HepG2 (cell line): Measurements from ENCODE around the gene ZNF419. TPM values are rescaled to one million over a fixed set of nuclear protein-coding genes. Genes with fewer than 3 reads are reported as not detected.

Experiments used
- ATAC-seq: fragments of 200-7000 bp; cut with Tn5 transposase; 3 replicates; pipeline ENCODE4 v1.9.1; 2020; ENCODE audit warnings: mild to moderate bottlenecking, moderate library complexity
- BruUV-seq: library from RNA; stranded (reverse); fragments of 400-500 nt; replicated peaks from 2 replicates; lab custom pipeline; 2021; lab: Mats Ljungman, UMichigan
- CTCF ChIA-PET: fragments of 300-600 bp; formaldehyde crosslinking; extraction: SDS; loops from one replicate; lab custom pipeline; 2021; ENCODE audit warnings: low total read pairs, inconsistent platforms, low intra/inter-chr PET ratio; lab: Yijun Ruan, JAX
- POLR2A ChIA-PET: fragments of 350-600 bp; sonication (Branson Sonifier 250); formaldehyde crosslinking; loops from one replicate; lab custom pipeline; 2020; ENCODE audit warnings: antibody characterized with exemption, inconsistent platforms; lab: Yijun Ruan, JAX
- DNase-seq: peaks from one replicate; pipeline ENCODE4 v3.0.0-alpha.2; 2015; ENCODE audit warnings: low spot score
- FAIRE-seq: peaks from 3 replicates; lab custom pipeline; 2011; peaks lifted over from hg19 to GRCh38; lab: Jason Lieb, UNC
- H2AFZ ChIP-seq: one replicate; pipeline ENCODE4 v1.6.1; 2011; ENCODE audit warnings: low read length, inconsistent platforms
- H3K27ac ChIP-seq: fragments of 300-600 bp; 3 replicates; pipeline ENCODE4 v1.8.0; 2011; ENCODE audit warnings: mixed run types, mild to moderate bottlenecking, mixed read lengths, low read length, inconsistent platforms; ENCODE audit not compliant: insufficient read depth; ENCODE audit errors: extremely low read length
- H3K27me3 ChIP-seq, 2 experiments: fragments of 200-600 bp in 1 of 2; 2 replicates in 1 of 2; 3 replicates in 1 of 2; pipeline versions ENCODE4 v1.6.0 to v1.8.0; 2011; ENCODE audit warnings: low read length in 2 of 2, mild to moderate bottlenecking in 2 of 2, moderate library complexity in 2 of 2, inconsistent platforms in 1 of 2; ENCODE audit not compliant: insufficient read depth in 2 of 2, control insufficient read depth in 1 of 2
- H3K36me3 ChIP-seq, 2 experiments: fragments of 200-600 bp in 1 of 2; replicated peaks in 1 of 2; 2 replicates in 1 of 2; 3 replicates in 1 of 2; pipeline versions ENCODE4 v1.5.1 to v1.8.0; 2011; ENCODE audit warnings: low read length in 2 of 2, inconsistent platforms in 1 of 2; ENCODE audit not compliant: insufficient read depth in 2 of 2, control insufficient read depth in 1 of 2
- H3K4me1 ChIP-seq: 2 replicates; pipeline ENCODE4 v1.5.1; 2012; ENCODE audit warnings: low read length, inconsistent platforms; ENCODE audit not compliant: insufficient read depth
- H3K4me2 ChIP-seq: 2 replicates; pipeline ENCODE4 v1.6.0; 2011; ENCODE audit warnings: low read depth, low read length, inconsistent platforms
- H3K4me3 ChIP-seq, 3 experiments: fragments of 200-600 bp in 1 of 3; sonication (generic), shearing (Covaris generic) in 1 of 3; replicated peaks in 1 of 3; 2 replicates each; pipeline ENCODE4 v1.5.1; 2011 to 2016; ENCODE audit warnings: low read length in 3 of 3, inconsistent platforms in 2 of 3, low read depth in 2 of 3, mild to moderate bottlenecking in 2 of 3, control low read depth in 1 of 3, mixed read lengths in 1 of 3; ENCODE audit not compliant: insufficient read depth in 1 of 3
- H3K79me2 ChIP-seq: one replicate; pipeline ENCODE4 v1.6.1; 2011; ENCODE audit warnings: low read length, inconsistent platforms; ENCODE audit not compliant: insufficient read depth
- H3K9ac ChIP-seq: 2 replicates; pipeline ENCODE4 v1.6.0; 2011; ENCODE audit warnings: mild to moderate bottlenecking, low read depth, low read length, inconsistent platforms; ENCODE audit not compliant: insufficient read depth
- H3K9me3 ChIP-seq: 2 replicates; pipeline ENCODE4 v1.5.1; 2012; ENCODE audit warnings: mild to moderate bottlenecking, low read length
- H4K20me1 ChIP-seq: 2 replicates; pipeline ENCODE4 v1.6.0; 2011; ENCODE audit warnings: inconsistent platforms, mild to moderate bottlenecking, low read length, moderate library complexity; ENCODE audit not compliant: insufficient read depth
- AGO1 ChIP-seq: fragments of 200-400 bp; formaldehyde crosslinking; IDR thresholded peaks from 2 replicates; pipeline ENCODE4 v1.6.1; 2017; ENCODE audit warnings: mild to moderate bottlenecking, low read depth, low read length, moderate library complexity; ENCODE audit not compliant: poor library complexity, severe bottlenecking
- CEBPB ChIP-seq: IDR thresholded peaks from 2 replicates; pipeline ENCODE4 v1.6.1; 2011; ENCODE audit warnings: low read depth, low read length, improper control_type of control experiment, borderline replicate concordance
- CERS6 ChIP-seq: sonication (generic); formaldehyde crosslinking; IDR thresholded peaks from 2 replicates; pipeline ENCODE4 v1.5.0; 2020; ENCODE audit warnings: missing genetic modification reagents
- RAD51 ChIP-seq: fragments of 450-650 bp; IDR thresholded peaks from 2 replicates; pipeline ENCODE4 v1.6.1; 2016; ENCODE audit warnings: borderline replicate concordance
- REPIN1 ChIP-seq: sonication (generic); formaldehyde crosslinking; IDR thresholded peaks from 2 replicates; pipeline ENCODE4 v1.8.0; 2022; ENCODE audit warnings: missing genetic modification reagents, low read depth, mild to moderate bottlenecking, borderline replicate concordance
- SOX6 ChIP-seq, 2 experiments: fragments of 450-650 bp in 1 of 2; sonication (generic) in 1 of 2; formaldehyde crosslinking in 1 of 2; IDR thresholded peaks; 2 replicates each; pipeline versions ENCODE4 v1.4.0 to v1.6.1; 2017 to 2020; ENCODE audit warnings: antibody characterized with exemption in 1 of 2, mild to moderate bottlenecking in 1 of 2, missing genetic modification reagents in 1 of 2
- ZNF644 ChIP-seq: IDR thresholded peaks from 2 replicates; pipeline ENCODE4 v1.6.1; 2016; ENCODE audit warnings: low read depth
- WGBS: methylation state at CpG from one replicate; pipeline ENCODE4 v1.1.6; 2017; ENCODE audit warnings: low lambda C conversion rate; 5-methylcytosine and 5-hydroxymethylcytosine counted together
- in situ Hi-C: cut with HindIII; loops from 2 replicates; pipeline ENCODE4 v1.10.0; 2017; ENCODE audit warnings: low pct_unique_long_range_greater_than_20kb; ENCODE audit not compliant: extremely low pct_ligation_motif_present
- intact Hi-C: fragments of 100-400 bp; cut with micrococcal nuclease; formaldehyde crosslinking; loops from one replicate; pipeline ENCODE4 v1.10.0; 2022; ENCODE audit not compliant: unreplicated experiment
- polyA plus RNA-seq, 8 experiments: library from polyadenylated mRNA; depleted of rRNA in 3 of 8; stranded (reverse) in 7 of 8; unstranded in 1 of 8; fragments of >200 nt; fragmentation: Illumina TruSeq in 4 of 8; extraction: Trizol in 4 of 8; gene quantifications; 2 replicates each; pipeline versions ENCODE4 v1.2.1 to v1.2.3, GENCODE V29; 2011 to 2016; ENCODE audit warnings: low read depth in 4 of 8, missing spikeins in 1 of 8, mixed read lengths in 1 of 8; ENCODE audit not compliant: insufficient read depth in 1 of 8
- total RNA-seq, 5 experiments: library from RNA; depleted of rRNA; stranded (reverse); fragments of >200 nt; fragmentation: Illumina TruSeq; extraction: Trizol; gene quantifications; 2 replicates each; pipeline ENCODE4 v1.2.3, GENCODE V29; 2016; ENCODE audit warnings: low read depth in 1 of 5
- TF ChIP-seq, protein P1 (sequence below), 2 experiments: fragments of 450-650 bp in 1 of 2; sonication (generic) in 1 of 2; formaldehyde crosslinking; IDR thresholded peaks; 2 replicates each; pipeline versions ENCODE4 v1.5.0 to v1.8.0; 2020 to 2022; ENCODE audit warnings: mild to moderate bottlenecking in 1 of 2, missing genetic modification reagents in 1 of 2
- TF ChIP-seq, protein P2 (sequence below): sonication (generic); formaldehyde crosslinking; IDR thresholded peaks from 2 replicates; pipeline ENCODE4 v1.9.0; 2022; ENCODE audit warnings: missing genetic modification reagents, mild to moderate bottlenecking, borderline replicate concordance
- TF ChIP-seq, protein P3 (sequence below): sonication (generic); formaldehyde crosslinking; conservative IDR thresholded peaks from 2 replicates; pipeline ENCODE4 v1.4.0; 2020; ENCODE audit warnings: mild to moderate bottlenecking, missing genetic modification reagents, moderate library complexity
- TF ChIP-seq, protein P4 (sequence below): sonication (generic); formaldehyde crosslinking; IDR thresholded peaks from 2 replicates; pipeline ENCODE4 v1.5.0; 2020; ENCODE audit warnings: mild to moderate bottlenecking, missing genetic modification reagents, borderline replicate concordance
- TF ChIP-seq, protein P5 (sequence below): sonication (generic); formaldehyde crosslinking; IDR thresholded peaks from 2 replicates; pipeline ENCODE4 v1.8.0; 2022; ENCODE audit warnings: missing genetic modification reagents, mild to moderate bottlenecking, borderline replicate concordance

ZNF419 gene
- total and polyA plus RNA-seq, 2 of the 13 experiments (the other 11 are each of a cell fraction or from before 2014, with no cell fraction given): 8.5 to 8.8 TPM

DNA sequence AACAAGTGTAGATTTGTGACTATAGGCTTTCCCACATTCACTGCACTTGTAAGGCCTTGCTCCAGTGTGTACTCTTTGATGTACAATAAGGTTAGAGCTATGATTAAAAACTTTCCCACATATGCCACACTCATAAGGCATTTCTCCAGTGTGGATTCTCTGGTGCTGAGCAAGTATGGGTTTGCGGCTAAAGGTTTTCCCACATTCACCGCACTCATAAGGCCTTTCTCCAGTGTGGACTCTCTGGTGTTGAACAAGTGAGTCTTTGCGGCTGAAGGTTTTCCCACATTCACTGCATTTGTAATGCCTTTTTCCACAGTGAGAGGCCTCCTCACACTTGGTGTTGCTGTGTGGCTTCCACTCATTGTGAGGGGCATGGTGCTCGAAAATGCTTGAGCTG lies 13.9 kb upstream of the ZNF419 start:
- H3K27me3 ChIP-seq: no peaks in the 10 kb centered on the region; a peak in 1 of 5 replicates
- in situ Hi-C loops: no loop called here
- CTCF ChIA-PET: no interaction called here
- intact Hi-C loops: no loop called here
- no peak overlapping the region for H3K4me3 ChIP-seq
- no peak overlapping the region for H3K9ac ChIP-seq
- 100% methylated on average over 4 of the region's 4 CpGs for WGBS
- no peak overlapping the region for H3K27ac ChIP-seq
- peaks cover 32% of the 10 kb centered on the region for H3K4me1 ChIP-seq
- H3K79me2 ChIP-seq: peaks cover 26% of the 10 kb centered on the region
- no TSS peak for BruUV-seq
- no peaks in the 10 kb centered on the region for H4K20me1 ChIP-seq
- H3K36me3 ChIP-seq: peaks cover 6 to 29% of the 10 kb centered on the region in 2 experiments
- no peak for ATAC-seq
- no peak for DNase-seq
- no peak overlapping the region for H3K4me2 ChIP-seq
- POLR2A ChIA-PET: no interaction called here
- no peak for FAIRE-seq
- no peak overlapping the region for H2AFZ ChIP-seq
- no peaks in the 10 kb centered on the region for H3K9me3 ChIP-seq
- TF ChIP-seq RAD51: no peak
- TF ChIP-seq, protein P1, sequence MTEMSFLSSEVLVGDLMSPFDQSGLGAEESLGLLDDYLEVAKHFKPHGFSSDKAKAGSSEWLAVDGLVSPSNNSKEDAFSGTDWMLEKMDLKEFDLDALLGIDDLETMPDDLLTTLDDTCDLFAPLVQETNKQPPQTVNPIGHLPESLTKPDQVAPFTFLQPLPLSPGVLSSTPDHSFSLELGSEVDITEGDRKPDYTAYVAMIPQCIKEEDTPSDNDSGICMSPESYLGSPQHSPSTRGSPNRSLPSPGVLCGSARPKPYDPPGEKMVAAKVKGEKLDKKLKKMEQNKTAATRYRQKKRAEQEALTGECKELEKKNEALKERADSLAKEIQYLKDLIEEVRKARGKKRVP (CRISPR knock-in tag; IDR thresholded peaks at IDR 0.05): no peak
- TF ChIP-seq, protein P2, sequence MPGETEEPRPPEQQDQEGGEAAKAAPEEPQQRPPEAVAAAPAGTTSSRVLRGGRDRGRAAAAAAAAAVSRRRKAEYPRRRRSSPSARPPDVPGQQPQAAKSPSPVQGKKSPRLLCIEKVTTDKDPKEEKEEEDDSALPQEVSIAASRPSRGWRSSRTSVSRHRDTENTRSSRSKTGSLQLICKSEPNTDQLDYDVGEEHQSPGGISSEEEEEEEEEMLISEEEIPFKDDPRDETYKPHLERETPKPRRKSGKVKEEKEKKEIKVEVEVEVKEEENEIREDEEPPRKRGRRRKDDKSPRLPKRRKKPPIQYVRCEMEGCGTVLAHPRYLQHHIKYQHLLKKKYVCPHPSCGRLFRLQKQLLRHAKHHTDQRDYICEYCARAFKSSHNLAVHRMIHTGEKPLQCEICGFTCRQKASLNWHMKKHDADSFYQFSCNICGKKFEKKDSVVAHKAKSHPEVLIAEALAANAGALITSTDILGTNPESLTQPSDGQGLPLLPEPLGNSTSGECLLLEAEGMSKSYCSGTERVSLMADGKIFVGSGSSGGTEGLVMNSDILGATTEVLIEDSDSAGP: no peak
- TF ChIP-seq CERS6 (CRISPR knock-in tag): no peak
- TF ChIP-seq REPIN1 (CRISPR knock-in tag): no peak
- TF ChIP-seq, protein P3, sequence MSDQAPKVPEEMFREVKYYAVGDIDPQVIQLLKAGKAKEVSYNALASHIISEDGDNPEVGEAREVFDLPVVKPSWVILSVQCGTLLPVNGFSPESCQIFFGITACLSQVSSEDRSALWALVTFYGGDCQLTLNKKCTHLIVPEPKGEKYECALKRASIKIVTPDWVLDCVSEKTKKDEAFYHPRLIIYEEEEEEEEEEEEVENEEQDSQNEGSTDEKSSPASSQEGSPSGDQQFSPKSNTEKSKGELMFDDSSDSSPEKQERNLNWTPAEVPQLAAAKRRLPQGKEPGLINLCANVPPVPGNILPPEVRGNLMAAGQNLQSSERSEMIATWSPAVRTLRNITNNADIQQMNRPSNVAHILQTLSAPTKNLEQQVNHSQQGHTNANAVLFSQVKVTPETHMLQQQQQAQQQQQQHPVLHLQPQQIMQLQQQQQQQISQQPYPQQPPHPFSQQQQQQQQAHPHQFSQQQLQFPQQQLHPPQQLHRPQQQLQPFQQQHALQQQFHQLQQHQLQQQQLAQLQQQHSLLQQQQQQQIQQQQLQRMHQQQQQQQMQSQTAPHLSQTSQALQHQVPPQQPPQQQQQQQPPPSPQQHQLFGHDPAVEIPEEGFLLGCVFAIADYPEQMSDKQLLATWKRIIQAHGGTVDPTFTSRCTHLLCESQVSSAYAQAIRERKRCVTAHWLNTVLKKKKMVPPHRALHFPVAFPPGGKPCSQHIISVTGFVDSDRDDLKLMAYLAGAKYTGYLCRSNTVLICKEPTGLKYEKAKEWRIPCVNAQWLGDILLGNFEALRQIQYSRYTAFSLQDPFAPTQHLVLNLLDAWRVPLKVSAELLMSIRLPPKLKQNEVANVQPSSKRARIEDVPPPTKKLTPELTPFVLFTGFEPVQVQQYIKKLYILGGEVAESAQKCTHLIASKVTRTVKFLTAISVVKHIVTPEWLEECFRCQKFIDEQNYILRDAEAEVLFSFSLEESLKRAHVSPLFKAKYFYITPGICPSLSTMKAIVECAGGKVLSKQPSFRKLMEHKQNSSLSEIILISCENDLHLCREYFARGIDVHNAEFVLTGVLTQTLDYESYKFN: no peak
- TF ChIP-seq, protein P4, sequence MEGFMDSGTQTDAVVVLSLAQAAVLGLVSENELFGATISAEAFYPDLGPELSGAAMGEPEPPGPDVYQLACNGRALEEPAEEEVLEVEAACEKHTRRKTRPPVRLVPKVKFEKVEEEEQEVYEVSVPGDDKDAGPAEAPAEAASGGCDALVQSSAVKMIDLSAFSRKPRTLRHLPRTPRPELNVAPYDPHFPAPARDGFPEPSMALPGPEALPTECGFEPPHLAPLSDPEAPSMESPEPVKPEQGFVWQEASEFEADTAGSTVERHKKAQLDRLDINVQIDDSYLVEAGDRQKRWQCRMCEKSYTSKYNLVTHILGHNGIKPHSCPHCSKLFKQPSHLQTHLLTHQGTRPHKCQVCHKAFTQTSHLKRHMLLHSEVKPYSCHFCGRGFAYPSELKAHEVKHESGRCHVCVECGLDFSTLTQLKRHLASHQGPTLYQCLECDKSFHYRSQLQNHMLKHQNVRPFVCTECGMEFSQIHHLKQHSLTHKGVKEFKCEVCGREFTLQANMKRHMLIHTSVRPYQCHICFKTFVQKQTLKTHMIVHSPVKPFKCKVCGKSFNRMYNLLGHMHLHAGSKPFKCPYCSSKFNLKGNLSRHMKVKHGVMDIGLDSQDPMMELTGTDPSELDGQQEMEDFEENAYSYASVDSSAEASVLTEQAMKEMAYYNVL (CRISPR knock-in tag): no peak
- no peak for TF ChIP-seq SOX6 (IDR thresholded peaks at IDR 0.05)
- no peak for TF ChIP-seq SOX6 (CRISPR knock-in tag; IDR thresholded peaks at IDR 0.05)
- TF ChIP-seq, protein P5, sequence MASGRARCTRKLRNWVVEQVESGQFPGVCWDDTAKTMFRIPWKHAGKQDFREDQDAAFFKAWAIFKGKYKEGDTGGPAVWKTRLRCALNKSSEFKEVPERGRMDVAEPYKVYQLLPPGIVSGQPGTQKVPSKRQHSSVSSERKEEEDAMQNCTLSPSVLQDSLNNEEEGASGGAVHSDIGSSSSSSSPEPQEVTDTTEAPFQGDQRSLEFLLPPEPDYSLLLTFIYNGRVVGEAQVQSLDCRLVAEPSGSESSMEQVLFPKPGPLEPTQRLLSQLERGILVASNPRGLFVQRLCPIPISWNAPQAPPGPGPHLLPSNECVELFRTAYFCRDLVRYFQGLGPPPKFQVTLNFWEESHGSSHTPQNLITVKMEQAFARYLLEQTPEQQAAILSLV (CRISPR knock-in tag): no peak
- no peak for TF ChIP-seq CEBPB
- no peak for TF ChIP-seq AGO1
- TF ChIP-seq ZNF644 (CRISPR knock-in tag): no peak
